HG03558 (cell line): ENCODE measurements around the gene NMT1.

ENCODE experiments used
- ATAC-seq: cut with Tn5 transposase; IDR thresholded peaks from one replicate; pipeline ENCODE4 v1.9.1; 2021; ENCODE audit warnings: moderate number of reproducible peaks; ENCODE audit not compliant: unreplicated experiment; ENCODE audit errors: extremely low read depth

The NMT1 gene

DNA sequence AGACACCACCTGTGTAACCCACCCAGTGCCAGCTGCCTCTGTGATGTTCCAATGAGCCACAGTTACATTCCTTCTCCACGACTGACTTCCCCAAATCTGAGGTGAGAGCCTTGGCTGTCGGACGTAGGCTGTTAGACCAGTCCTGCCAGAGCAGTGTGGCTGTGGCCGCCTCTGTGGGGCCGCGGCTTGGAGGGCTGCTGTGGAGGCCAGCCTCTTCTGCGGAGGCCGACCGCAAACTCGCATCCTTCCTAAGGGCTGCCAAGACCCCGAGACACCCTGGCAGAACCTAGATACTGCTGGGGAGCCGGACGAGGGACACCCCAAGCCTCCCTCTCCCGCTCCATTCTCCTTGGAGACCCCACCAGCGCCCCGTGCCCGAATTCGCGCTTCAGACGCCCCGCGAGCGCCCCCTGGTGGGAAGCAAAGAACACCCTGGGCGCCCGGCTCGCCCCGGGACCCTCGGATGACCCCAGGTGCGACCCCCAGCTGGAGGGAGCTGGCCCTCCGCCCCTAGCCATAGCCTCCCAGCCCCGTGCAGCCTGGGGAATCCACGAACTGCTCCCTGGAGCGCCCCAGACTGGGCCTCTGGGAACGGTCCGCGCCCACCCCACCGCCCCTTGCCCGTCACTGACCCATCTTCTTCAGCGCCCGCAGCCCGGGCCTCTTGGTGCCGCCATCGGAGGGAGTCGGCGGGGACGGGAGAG is 70.7 kb downstream of the NMT1 start:
- no peak for ATAC-seq

DNA sequence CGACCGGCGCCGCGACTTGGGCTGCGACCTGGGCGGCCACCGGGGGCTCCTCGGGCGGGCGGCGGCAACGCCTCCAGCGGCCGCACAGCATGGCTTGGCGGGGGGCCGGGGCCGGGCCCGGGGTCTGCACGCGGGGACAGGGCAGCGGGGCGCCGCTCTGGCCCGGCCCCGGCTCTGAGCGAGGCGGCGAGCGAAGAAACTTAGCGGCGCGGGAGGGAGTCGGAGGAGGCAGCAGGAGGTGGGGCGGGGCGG is 71.1 kb downstream of the NMT1 start, which contains the start of gene PLCD3:
Gene PLCD3 (minus strand): TSS at position 196 of the 252 bp plus-strand sequence. CDS start 105 bp downstream, at position 91.
- ATAC-seq, result no peak

DNA sequence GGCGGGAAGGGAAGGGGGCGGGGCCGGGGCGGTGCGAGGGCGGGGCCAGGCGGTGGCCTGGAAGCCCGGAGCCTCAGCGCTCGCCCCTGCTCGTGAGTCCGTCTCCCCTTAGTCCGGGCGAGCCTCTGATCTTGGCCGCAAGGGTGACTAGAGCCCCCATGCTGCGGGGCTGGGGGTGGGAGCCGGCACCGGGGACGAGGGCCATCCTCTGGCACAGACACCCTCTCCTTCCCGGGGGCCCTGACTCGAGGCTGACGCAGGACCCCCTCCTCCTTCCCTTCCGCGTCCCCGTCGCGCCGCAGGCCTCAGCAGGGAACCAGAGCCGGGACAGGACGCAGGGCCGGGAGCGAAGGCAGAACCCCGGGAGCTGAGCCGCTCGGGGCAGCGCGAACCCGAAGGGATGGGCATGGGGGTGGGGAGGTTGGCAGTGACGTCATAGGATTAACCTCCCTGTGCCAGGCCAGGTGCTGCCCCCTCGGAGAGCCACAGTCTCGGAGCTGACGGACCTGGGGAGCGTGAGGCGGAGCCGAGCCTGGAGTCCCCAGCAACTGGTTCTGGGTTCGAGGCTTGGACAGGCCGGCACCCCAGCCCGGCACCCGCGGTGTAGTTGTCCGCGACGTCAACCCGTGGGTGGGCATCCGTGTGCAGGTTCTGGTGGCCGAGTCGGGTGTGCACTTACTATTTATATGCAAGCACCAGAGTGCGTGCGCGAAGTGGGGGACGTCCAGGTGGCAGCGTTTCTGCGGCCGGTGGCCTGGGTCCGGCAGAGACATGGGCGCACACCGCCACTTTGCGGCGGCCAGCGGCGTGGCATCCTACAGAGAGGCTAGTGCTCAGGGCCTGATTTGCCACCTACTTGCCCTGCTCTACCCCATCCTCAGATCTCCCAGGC is 71.7 kb downstream of the NMT1 start:
- no peak for ATAC-seq

GRCh38 chr17:45135192-45135977 is 74.3 kb downstream of the NMT1 start, which contains the start of gene ACBD4:
Gene ACBD4, plus strand, starts transcription at chr17:45135687. Its CDS starts 458 bp downstream, at chr17:45136145.
- peak; percentile 50 for ATAC-seq

- ATAC-seq, result no peak
Measured at GRCh38 chr17:45135978-45136791, 75.1 kb downstream of the NMT1 start.

- no peak for ATAC-seq
Measured at GRCh38 chr17:45136846-45137560, 75.9 kb downstream of the NMT1 start.

GRCh38 chr17:45137561-45138305 is 76.6 kb downstream of the NMT1 start:
- ATAC-seq, result no peak

- no peak for ATAC-seq
Measured at GRCh38 chr17:45138911-45139532, 77.9 kb downstream of the NMT1 start.

- no peak for ATAC-seq
Measured at GRCh38 chr17:45139533-45139920, 78.4 kb downstream of the NMT1 start.

GRCh38 chr17:45143094-45143670 is 82.1 kb downstream of the NMT1 start:
- no peak for ATAC-seq

DNA sequence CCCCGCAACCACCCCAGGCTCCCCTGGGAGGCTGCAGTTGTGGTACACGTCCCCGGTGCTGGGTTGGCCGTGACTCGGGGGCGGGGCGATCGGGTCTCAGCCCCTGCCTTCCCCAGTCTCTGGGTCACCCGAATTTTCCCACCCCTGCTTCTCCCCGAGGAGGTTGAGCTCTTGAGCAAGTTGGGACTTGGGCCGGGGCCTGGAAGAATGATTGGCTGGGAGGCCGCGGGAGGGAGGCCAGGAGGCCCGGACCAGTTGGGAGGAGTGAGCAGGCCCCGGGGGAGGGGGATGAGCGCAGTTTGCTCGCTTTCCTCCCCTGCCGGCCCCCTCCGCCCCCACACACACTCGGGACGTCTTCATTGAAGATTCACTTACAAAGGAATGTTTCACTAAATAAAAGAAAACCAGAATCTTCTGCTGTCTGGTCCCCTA is 82.7 kb downstream of the NMT1 start:
- no peak for ATAC-seq

GRCh38 chr17:45144199-45145034 is 83.3 kb downstream of the NMT1 start:
- no peak for ATAC-seq

DNA sequence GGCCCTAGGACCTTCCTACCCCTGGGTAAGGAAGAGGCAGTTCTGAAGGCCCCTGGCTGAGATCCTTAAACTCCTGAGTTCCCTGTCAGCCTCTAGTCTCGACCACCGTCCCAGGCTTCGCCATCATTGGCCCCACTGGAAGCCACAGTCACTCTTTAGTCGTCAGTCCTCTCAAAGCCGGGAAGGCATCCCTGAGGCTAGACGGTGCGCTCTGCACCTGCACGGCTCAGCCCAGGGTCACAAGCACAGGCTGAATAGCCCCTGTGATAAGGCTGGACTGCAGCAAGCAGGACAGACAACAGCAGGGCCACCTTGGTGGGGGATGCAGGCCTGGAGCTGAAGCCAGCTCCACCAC is 83.9 kb downstream of the NMT1 start:
- ATAC-seq, result no peak

GRCh38 chr17:45146166-45146565 is 85.0 kb downstream of the NMT1 start:
- ATAC-seq, result no peak

DNA sequence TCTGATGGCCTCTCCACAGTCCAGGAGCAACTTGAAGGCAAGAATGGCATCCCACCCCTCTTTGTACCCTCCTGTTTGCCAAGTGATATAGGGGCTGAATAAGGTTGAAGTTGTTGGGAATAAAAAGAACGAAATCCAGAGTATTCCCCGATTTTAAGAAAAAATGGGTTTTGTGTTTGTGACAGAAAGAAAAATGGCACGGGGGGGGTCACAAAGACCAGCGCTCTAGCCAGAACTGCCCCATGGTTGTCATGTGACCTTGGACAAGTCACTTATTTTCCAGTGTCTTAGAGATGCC is 85.4 kb downstream of the NMT1 start:
- no peak for ATAC-seq

DNA sequence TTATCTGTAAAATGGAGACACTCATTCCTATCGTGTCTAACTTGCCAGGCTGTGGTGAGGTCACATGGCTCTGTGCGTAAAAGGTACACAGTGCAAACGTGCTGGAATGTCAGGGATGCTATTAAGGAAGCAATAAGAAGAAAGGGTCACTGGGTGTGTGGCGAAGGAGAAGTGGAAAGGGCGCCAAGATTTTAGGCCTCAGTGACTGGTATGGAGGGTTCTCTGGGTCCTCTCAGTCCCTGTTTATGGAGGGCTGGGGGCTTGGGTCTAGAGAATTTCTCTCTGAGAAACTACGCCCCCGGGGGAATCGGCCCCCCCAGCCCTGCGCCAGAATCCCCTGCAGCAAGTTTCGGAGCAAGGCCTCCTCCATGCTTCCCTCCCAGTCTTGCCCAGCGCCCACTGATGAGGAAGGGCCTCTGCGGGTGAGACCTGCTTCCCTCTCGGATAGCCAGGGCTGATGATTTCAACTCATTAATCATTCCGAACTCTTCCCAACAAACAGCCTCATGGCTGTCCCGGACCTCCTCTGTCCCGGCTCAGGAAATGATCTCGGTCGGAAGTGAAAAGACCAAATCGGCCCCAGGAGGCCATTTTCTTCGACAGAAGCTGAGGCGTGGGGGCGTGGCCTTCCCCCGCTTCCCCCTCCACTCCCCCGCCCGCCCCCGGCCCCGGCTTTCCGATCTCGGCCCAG is 85.9 kb downstream of the NMT1 start:
- ATAC-seq, result no peak
